ENCODE data around the gene PDE5A. TPM values are rescaled to one million over a fixed set of nuclear protein-coding genes. Genes with fewer than 3 reads are reported as not detected.

PDE5A gene
- total and polyA plus RNA-seq, 8 donors, result 4.5 to 115 (median 15.2) TPM

- Histone ChIP-seq H3K9me3 (no peaks in the 10 kb centered on the region), H3K27ac (peak overlapping the region in 3 of 5 donors; percentile 57 to 75 (median 62)), H3K27me3 (no peaks in the 10 kb centered on the region), H3K4me3 (no peak overlapping the region), H3K4me1 (peaks cover 0 to 25% (median 17%) of the 10 kb centered on the region in 4 donors), H3K36me3 (peaks cover 0 to 26% (median 13%) of the 10 kb centered on the region in 4 donors)
- intact Hi-C loops (cut with DNase I; ENCODE audit: low total_unique reads), result no loop called here
- no peak for DNase-seq
- WGBS, 5 donors, result 62 to 80% (median 73%) methylated on average over 5 of the region's 5 CpGs
- TF ChIP-seq CTCF (IDR thresholded peaks at IDR 0.05), result no peak
- peak in 2 of 3 donors; percentile 29 to 43 for TF ChIP-seq POLR2AphosphoS5 (IDR thresholded peaks at IDR 0.05)
Measured at GRCh38 chr4:119525005-119525749, 103.4 kb downstream of the PDE5A start.

- DNase-seq, result no peak
- Histone ChIP-seq H3K4me1 (peaks cover 0 to 29% (median 18%) of the 10 kb centered on the region in 4 donors), H3K4me3 (no peak overlapping the region), H3K9me3 (no peaks in the 10 kb centered on the region), H3K36me3 (peaks cover 0 to 30% (median 11%) of the 10 kb centered on the region in 4 donors), H3K27ac (peak overlapping the region in 2 of 5 donors; percentile 10 to 40), H3K27me3 (no peaks in the 10 kb centered on the region)
- intact Hi-C loops (cut with DNase I; ENCODE audit: low total_unique reads), result no loop called here
- TF ChIP-seq POLR2A (IDR thresholded peaks at IDR 0.05), result no peak
- no peak for TF ChIP-seq POLR2AphosphoS5 (IDR thresholded peaks at IDR 0.05)
- TF ChIP-seq EP300 (IDR thresholded peaks at IDR 0.05), result no peak
- TF ChIP-seq CTCF (IDR thresholded peaks at IDR 0.05), result no peak
Measured at GRCh38 chr4:119523399-119523798, 105.2 kb downstream of the PDE5A start.

GRCh38 chr4:119521268-119521667 is 107.3 kb downstream of the PDE5A start:
- 90 to 99% (median 97%) methylated on average over 4 of the region's 4 CpGs for WGBS, 5 donors
- H3K4me3 ChIP-seq, result no peak overlapping the region
- peak in 1 of 2 donors; percentile 21 for DNase-seq
- peaks cover 0 to 47% (median 23%) of the 10 kb centered on the region in 4 donors for H3K36me3 ChIP-seq
- intact Hi-C loops (cut with DNase I; ENCODE audit: low total_unique reads), result no loop called here
- no peaks in the 10 kb centered on the region for H3K27me3 ChIP-seq
- H3K9me3 ChIP-seq, result no peaks in the 10 kb centered on the region
- H3K4me1 ChIP-seq, result peaks cover 0 to 30% (median 16%) of the 10 kb centered on the region in 4 donors
- TF ChIP-seq POLR2AphosphoS5 (IDR thresholded peaks at IDR 0.05), result no peak
- no peak for TF ChIP-seq EP300 (IDR thresholded peaks at IDR 0.05)
- no peak for TF ChIP-seq POLR2A (IDR thresholded peaks at IDR 0.05)
- TF ChIP-seq CTCF (IDR thresholded peaks at IDR 0.05), result no peak
- H3K27ac ChIP-seq, result no peak overlapping the region

GRCh38 chr4:119518915-119519410 is 109.6 kb downstream of the PDE5A start:
- H3K4me1 ChIP-seq, result peaks cover 0 to 15% (median 6%) of the 10 kb centered on the region in 4 donors
- no peak overlapping the region for H3K4me3 ChIP-seq
- H3K27me3 ChIP-seq, result no peaks in the 10 kb centered on the region
- no peak for DNase-seq
- intact Hi-C loops (cut with DNase I; ENCODE audit: low total_unique reads), result no loop called here
- no peaks in the 10 kb centered on the region for H3K9me3 ChIP-seq
- H3K27ac ChIP-seq, result peak overlapping the region in 3 of 5 donors; percentile 27 to 57 (median 29)
- WGBS, 5 donors, result 81 to 96% (median 93%) methylated on average over 3 of the region's 3 CpGs
- peaks cover 0 to 70% (median 45%) of the 10 kb centered on the region in 4 donors for H3K36me3 ChIP-seq
- TF ChIP-seq POLR2AphosphoS5 (IDR thresholded peaks at IDR 0.05) (no peak), EP300 (IDR thresholded peaks at IDR 0.05) (no peak), CTCF (IDR thresholded peaks at IDR 0.05) (no peak), POLR2A (IDR thresholded peaks at IDR 0.05) (no peak)
